Adrenal gland (tissue), 12 donors: ENCODE measurements around the gene PRDM16. TPM values are rescaled to one million over a fixed set of nuclear protein-coding genes. Genes with fewer than 3 reads are reported as not detected.

Source experiments
- DNase-seq, 7 donors: peaks; one replicate each; pipeline ENCODE4 v3.0.0-alpha.2; 2019 to 2020
- H3K27ac ChIP-seq, 5 donors: fragments of 200-600 bp; sonication (generic) in 4 of 5; 1 replicate in 3 of 5; 2 replicates in 2 of 5; pipeline versions ENCODE4 v1.5.1 to v1.8.0; 2016 to 2020; ENCODE audit warnings: mild to moderate bottlenecking in 1 of 5
- H3K27me3 ChIP-seq: fragments of 200-600 bp; 2 replicates; pipeline ENCODE4 v1.8.0; 2021
- H3K36me3 ChIP-seq, 2 donors: fragments of 200-600 bp; replicated peaks in 1 of 2; 1 replicate in 1 of 2; 2 replicates in 1 of 2; pipeline versions ENCODE4 v1.5.1 to v1.8.0; 2018 to 2022
- H3K4me1 ChIP-seq, 2 donors: fragments of 200-600 bp; replicated peaks in 1 of 2; 1 replicate in 1 of 2; 2 replicates in 1 of 2; pipeline versions ENCODE4 v1.5.1 to v1.8.0; 2018 to 2021
- H3K4me3 ChIP-seq, 4 donors: fragments of 200-600 bp; sonication (generic) in 3 of 4; one replicate each; pipeline ENCODE4 v1.5.1; 2016 to 2018
- H3K9me3 ChIP-seq, 3 donors: fragments of 200-600 bp; sonication (generic) in 1 of 3; replicated peaks in 1 of 3; 1 replicate in 2 of 3; 2 replicates in 1 of 3; pipeline versions ENCODE4 v1.5.1 to v1.8.0; 2016 to 2021
- CTCF ChIP-seq, 6 experiments: fragments of 450-650 bp in 4 of 6; fragments of 200-600 bp in 2 of 6; sonication (generic) in 1 of 6; IDR thresholded peaks; 1 replicate in 5 of 6; 2 replicates in 1 of 6; pipeline versions ENCODE4 v1.5.1 to v1.8.0; 2016 to 2021; ENCODE audit warnings: antibody characterized with exemption in 6 of 6, mild to moderate bottlenecking in 2 of 6, moderate library complexity in 1 of 6
- POLR2A ChIP-seq, 2 donors: fragments of 450-650 bp; IDR thresholded peaks; one replicate each; pipeline ENCODE4 v1.6.1; 2017; ENCODE audit warnings: antibody characterized with exemption in 2 of 2, mild to moderate bottlenecking in 2 of 2, moderate library complexity in 1 of 2
- WGBS, 4 donors: extraction: QIAGEN DNeasy Blood & Tissue Kit in 2 of 4; methylation state at CpG; one replicate each; pipeline versions ENCODE4 v1.1.5 to v1.1.7; 2013 to 2017; 5-methylcytosine and 5-hydroxymethylcytosine counted together
- intact Hi-C, 2 donors: fragments of 100-400 bp; cut with DNase I; formaldehyde crosslinking; loops; one replicate each; pipeline versions ENCODE4 v1.14.1 to v1.15.0; 2022 to 2023
- polyA plus RNA-seq, 3 donors: library from polyadenylated mRNA; stranded (reverse); fragments of 200-250 nt in 2 of 3; fragments of 350-450 nt in 1 of 3; fragmentation: Illumina TruSeq in 1 of 3; extraction: RNeasy Lipid Tissue Mini Kit (QIAGEN cat#74804) in 1 of 3; gene quantifications; one replicate each; pipeline ENCODE4 v1.2.3, GENCODE V29; 2013 to 2014
- total RNA-seq, 9 donors: library from RNA; depleted of rRNA in 4 of 9; stranded (reverse); fragments of >200 nt in 4 of 9; fragments of 120-200 nt in 1 of 9; fragmentation: NEBNext Ultra II Directional in 1 of 9; extraction: Animal tissue kit (Norgen Biotek cat#: 25700) in 1 of 9; gene quantifications; one replicate each; pipeline versions ENCODE4 v1.1.0 to v1.2.4, GENCODE V29; 2013 to 2023
- donor health status: healthy with polysubstance abuse.
- donor health status: Bipolar disorder and iron deficiency.
- donor health status: DM: yes; HTN: yes; CAD: no.
- donor health status: DM: no; HTN: no; CAD: no.
- donor health status: DM: no; HTN: no; CAD: no.
- donor health status: DM: yes; HTN: yes; CAD: no.

The PRDM16 gene
- total and polyA plus RNA-seq, 12 donors = 0.04 to 2.8 (median 0.61) TPM; not detected in 1

GRCh38 chr1:3120994-3121393 is 52.0 kb downstream of the PRDM16 start:
- WGBS, 4 donors = 82 to 90% (median 88%) methylated on average over 12 to 14 of the region's 14 CpGs
- H3K36me3 ChIP-seq = no peaks in the 10 kb centered on the region
- no peak for DNase-seq
- no peak overlapping the region for H3K4me3 ChIP-seq
- no peaks in the 10 kb centered on the region for H3K4me1 ChIP-seq
- no peaks in the 10 kb centered on the region for H3K27me3 ChIP-seq
- no peak for TF ChIP-seq POLR2A (IDR thresholded peaks at IDR 0.05)
- no peak for TF ChIP-seq CTCF (IDR thresholded peaks at IDR 0.05)
- intact Hi-C loops = no loop called here
- H3K9me3 ChIP-seq = no peaks in the 10 kb centered on the region
- H3K27ac ChIP-seq = no peak overlapping the region

- H3K9me3 ChIP-seq = no peaks in the 10 kb centered on the region
- no peaks in the 10 kb centered on the region for H3K4me1 ChIP-seq
- TF ChIP-seq POLR2A (IDR thresholded peaks at IDR 0.05) (no peak), CTCF (IDR thresholded peaks at IDR 0.05) (no peak)
- H3K27ac ChIP-seq = no peak overlapping the region
- intact Hi-C loops = no loop called here
- no peaks in the 10 kb centered on the region for H3K27me3 ChIP-seq
- DNase-seq = no peak
- H3K4me3 ChIP-seq = no peak overlapping the region
- H3K36me3 ChIP-seq = no peaks in the 10 kb centered on the region
- WGBS, 4 donors = 86 to 93% (median 87%) methylated on average over 20 to 46 of the region's 46 CpGs
Observed at GRCh38 chr1:3121401-3122210, 52.6 kb downstream of the PRDM16 start.

- Histone ChIP-seq H3K27ac (no peak overlapping the region), H3K4me3 (no peak overlapping the region), H3K36me3 (no peaks in the 10 kb centered on the region), H3K4me1 (no peaks in the 10 kb centered on the region), H3K27me3 (no peaks in the 10 kb centered on the region), H3K9me3 (no peaks in the 10 kb centered on the region)
- DNase-seq = no peak
- TF ChIP-seq CTCF (IDR thresholded peaks at IDR 0.05) (no peak), POLR2A (IDR thresholded peaks at IDR 0.05) (no peak)
- 76 to 91% (median 87%) methylated on average over 10 to 12 of the region's 12 CpGs for WGBS, 4 donors
- intact Hi-C loops = no loop called here
Observed at GRCh38 chr1:3122311-3122710, 53.3 kb downstream of the PRDM16 start.

- TF ChIP-seq CTCF (IDR thresholded peaks at IDR 0.05) (no peak), POLR2A (IDR thresholded peaks at IDR 0.05) (no peak)
- no peaks in the 10 kb centered on the region for H3K9me3 ChIP-seq
- no peaks in the 10 kb centered on the region for H3K4me1 ChIP-seq
- intact Hi-C loops = no loop called here
- WGBS, 4 donors = 85 to 93% (median 89%) methylated on average over 2 to 3 of the region's 3 CpGs
- H3K27ac ChIP-seq = no peak overlapping the region
- no peaks in the 10 kb centered on the region for H3K27me3 ChIP-seq
- no peak overlapping the region for H3K4me3 ChIP-seq
- no peak for DNase-seq
- H3K36me3 ChIP-seq = no peaks in the 10 kb centered on the region
Observed at GRCh38 chr1:3124246-3124645, 55.2 kb downstream of the PRDM16 start.
